ENCODE data around the gene UQCR10. TPM values are rescaled to one million over a fixed set of nuclear protein-coding genes. Genes with fewer than 3 reads are reported as not detected.

UQCR10 gene
- polyA plus RNA-seq, 2 of the 4 experiments (the other 2 are of a cell fraction) = 115 to 171 TPM

GRCh38 chr22:29780220-29780619, 13.1 kb downstream of the UQCR10 start (continued):
- no peak for TF ChIP-seq GATA3 (IDR thresholded peaks at IDR 0.05; ENCODE audit: borderline replicate concordance)
- TF ChIP-seq, protein P1, sequence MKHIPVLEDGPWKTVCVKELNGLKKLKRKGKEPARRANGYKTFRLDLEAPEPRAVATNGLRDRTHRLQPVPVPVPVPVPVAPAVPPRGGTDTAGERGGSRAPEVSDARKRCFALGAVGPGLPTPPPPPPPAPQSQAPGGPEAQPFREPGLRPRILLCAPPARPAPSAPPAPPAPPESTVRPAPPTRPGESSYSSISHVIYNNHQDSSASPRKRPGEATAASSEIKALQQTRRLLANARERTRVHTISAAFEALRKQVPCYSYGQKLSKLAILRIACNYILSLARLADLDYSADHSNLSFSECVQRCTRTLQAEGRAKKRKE (CRISPR knock-in tag; IDR thresholded peaks at IDR 0.05; ENCODE audit: low read depth) = no peak
- TF ChIP-seq HDAC2 (IDR thresholded peaks at IDR 0.05) = no peak
- TF ChIP-seq, protein P2, sequence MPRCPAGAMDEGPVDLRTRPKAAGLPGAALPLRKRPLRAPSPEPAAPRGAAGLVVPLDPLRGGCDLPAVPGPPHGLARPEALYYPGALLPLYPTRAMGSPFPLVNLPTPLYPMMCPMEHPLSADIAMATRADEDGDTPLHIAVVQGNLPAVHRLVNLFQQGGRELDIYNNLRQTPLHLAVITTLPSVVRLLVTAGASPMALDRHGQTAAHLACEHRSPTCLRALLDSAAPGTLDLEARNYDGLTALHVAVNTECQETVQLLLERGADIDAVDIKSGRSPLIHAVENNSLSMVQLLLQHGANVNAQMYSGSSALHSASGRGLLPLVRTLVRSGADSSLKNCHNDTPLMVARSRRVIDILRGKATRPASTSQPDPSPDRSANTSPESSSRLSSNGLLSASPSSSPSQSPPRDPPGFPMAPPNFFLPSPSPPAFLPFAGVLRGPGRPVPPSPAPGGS (IDR thresholded peaks at IDR 0.05) = no peak

DNA sequence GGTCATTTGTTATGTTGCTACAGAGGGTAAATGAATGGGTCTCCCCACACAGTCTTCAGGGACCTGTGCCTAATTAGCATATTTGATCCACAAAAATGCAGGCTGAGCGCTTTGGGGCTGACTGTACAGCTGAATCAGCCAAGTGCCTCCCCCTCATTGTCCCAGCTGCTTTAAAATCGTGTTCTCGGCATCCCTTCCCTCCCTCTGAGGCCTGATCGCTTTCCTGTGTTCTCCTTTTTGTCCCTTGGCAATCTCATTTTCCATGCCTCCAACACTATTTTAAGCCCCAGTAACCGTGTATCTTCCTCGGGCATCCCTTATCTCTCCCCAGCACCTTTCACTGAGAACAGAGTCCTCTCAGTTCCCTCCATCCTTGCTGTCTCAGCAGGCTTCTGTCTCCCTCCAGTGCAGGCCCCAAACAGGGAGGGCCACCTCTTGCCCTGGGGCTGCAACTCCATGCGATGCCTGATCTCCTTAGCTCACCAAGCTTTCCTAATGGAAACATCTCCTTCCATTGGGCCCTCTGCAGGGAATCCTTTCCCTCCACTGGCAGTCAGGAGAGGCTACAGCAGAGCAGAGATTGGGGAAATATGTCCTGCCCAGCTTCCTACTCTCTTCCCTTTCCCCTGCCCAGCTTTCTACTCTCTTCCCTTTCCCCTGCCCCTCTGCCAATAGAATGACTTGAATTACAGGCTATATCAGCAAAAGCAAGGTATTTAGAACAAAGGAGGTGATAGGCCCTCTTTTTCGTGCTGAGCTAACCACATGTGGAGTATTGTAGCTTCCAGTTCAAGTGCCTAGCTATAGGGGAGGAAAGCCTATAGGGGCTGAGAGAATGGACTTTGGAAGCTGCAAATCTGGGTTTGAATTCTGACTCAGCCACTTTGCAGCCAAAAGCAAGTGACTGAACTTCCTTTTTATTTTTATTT, 13.8 kb downstream of the UQCR10 start:
- H3K4me3 ChIP-seq = no peak overlapping the region
- whole genome bisulfite sequencing (ENCODE audit: missing lambda C conversion rate) = 66% methylated on average over 8 of the region's 8 CpGs
- CTCF ChIA-PET = interaction anchor here (0.5 to 1.6 kb wide), 3 partner anchors 10 to 190 kb away, joined by 3 to 7 read pairs (median 3); no protein-coding TSS in a partner anchor
- peaks cover 28% of the 10 kb centered on the region for H3K4me1 ChIP-seq
- no peak for TF ChIP-seq RAD21 (conservative IDR thresholded peaks at IDR 0.05 in 1 of 2, IDR thresholded peaks at IDR 0.05 in 1 of 2)
- no peak for TF ChIP-seq TP53 (CRISPR knock-in tag; IDR thresholded peaks at IDR 0.05)
- TF ChIP-seq ZNF302 (CRISPR knock-in tag; IDR thresholded peaks at IDR 0.05) = no peak
- TF ChIP-seq, protein P3, sequence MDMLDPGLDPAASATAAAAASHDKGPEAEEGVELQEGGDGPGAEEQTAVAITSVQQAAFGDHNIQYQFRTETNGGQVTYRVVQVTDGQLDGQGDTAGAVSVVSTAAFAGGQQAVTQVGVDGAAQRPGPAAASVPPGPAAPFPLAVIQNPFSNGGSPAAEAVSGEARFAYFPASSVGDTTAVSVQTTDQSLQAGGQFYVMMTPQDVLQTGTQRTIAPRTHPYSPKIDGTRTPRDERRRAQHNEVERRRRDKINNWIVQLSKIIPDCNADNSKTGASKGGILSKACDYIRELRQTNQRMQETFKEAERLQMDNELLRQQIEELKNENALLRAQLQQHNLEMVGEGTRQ (IDR thresholded peaks at IDR 0.05) = no peak
- TF ChIP-seq FOSB (CRISPR knock-in tag; IDR thresholded peaks at IDR 0.05) = no peak
- no peak for TF ChIP-seq NPAS2 (CRISPR knock-in tag; IDR thresholded peaks at IDR 0.05; ENCODE audit: borderline replicate concordance)
- TF ChIP-seq KDM1A (IDR thresholded peaks at IDR 0.05; ENCODE audit: low read depth) = no peak
- TF ChIP-seq, protein P2 (IDR thresholded peaks at IDR 0.05) = no peak
- no peak for TF ChIP-seq HEYL (CRISPR knock-in tag; IDR thresholded peaks at IDR 0.05)
- TF ChIP-seq, protein P4, sequence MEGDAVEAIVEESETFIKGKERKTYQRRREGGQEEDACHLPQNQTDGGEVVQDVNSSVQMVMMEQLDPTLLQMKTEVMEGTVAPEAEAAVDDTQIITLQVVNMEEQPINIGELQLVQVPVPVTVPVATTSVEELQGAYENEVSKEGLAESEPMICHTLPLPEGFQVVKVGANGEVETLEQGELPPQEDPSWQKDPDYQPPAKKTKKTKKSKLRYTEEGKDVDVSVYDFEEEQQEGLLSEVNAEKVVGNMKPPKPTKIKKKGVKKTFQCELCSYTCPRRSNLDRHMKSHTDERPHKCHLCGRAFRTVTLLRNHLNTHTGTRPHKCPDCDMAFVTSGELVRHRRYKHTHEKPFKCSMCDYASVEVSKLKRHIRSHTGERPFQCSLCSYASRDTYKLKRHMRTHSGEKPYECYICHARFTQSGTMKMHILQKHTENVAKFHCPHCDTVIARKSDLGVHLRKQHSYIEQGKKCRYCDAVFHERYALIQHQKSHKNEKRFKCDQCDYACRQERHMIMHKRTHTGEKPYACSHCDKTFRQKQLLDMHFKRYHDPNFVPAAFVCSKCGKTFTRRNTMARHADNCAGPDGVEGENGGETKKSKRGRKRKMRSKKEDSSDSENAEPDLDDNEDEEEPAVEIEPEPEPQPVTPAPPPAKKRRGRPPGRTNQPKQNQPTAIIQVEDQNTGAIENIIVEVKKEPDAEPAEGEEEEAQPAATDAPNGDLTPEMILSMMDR (IDR thresholded peaks at IDR 0.05) = no peak
- TF ChIP-seq CHD2 (IDR thresholded peaks at IDR 0.05; ENCODE audit: low read length, partially characterized antibody) = no peak
- no peak for TF ChIP-seq CEBPB (IDR thresholded peaks at IDR 0.05)
- TF ChIP-seq, protein P1 (CRISPR knock-in tag; IDR thresholded peaks at IDR 0.05; ENCODE audit: low read depth) = no peak
- TF ChIP-seq GATA3 (IDR thresholded peaks at IDR 0.05; ENCODE audit: borderline replicate concordance) = no peak
- TF ChIP-seq NR3C1 (IDR thresholded peaks at IDR 0.05) = no peak
- TF ChIP-seq SMC3 (IDR thresholded peaks at IDR 0.05) = no peak
- no peak for TF ChIP-seq MYC (IDR thresholded peaks at IDR 0.05; ENCODE audit: borderline replicate concordance, low read length)
- TF ChIP-seq, protein P5, sequence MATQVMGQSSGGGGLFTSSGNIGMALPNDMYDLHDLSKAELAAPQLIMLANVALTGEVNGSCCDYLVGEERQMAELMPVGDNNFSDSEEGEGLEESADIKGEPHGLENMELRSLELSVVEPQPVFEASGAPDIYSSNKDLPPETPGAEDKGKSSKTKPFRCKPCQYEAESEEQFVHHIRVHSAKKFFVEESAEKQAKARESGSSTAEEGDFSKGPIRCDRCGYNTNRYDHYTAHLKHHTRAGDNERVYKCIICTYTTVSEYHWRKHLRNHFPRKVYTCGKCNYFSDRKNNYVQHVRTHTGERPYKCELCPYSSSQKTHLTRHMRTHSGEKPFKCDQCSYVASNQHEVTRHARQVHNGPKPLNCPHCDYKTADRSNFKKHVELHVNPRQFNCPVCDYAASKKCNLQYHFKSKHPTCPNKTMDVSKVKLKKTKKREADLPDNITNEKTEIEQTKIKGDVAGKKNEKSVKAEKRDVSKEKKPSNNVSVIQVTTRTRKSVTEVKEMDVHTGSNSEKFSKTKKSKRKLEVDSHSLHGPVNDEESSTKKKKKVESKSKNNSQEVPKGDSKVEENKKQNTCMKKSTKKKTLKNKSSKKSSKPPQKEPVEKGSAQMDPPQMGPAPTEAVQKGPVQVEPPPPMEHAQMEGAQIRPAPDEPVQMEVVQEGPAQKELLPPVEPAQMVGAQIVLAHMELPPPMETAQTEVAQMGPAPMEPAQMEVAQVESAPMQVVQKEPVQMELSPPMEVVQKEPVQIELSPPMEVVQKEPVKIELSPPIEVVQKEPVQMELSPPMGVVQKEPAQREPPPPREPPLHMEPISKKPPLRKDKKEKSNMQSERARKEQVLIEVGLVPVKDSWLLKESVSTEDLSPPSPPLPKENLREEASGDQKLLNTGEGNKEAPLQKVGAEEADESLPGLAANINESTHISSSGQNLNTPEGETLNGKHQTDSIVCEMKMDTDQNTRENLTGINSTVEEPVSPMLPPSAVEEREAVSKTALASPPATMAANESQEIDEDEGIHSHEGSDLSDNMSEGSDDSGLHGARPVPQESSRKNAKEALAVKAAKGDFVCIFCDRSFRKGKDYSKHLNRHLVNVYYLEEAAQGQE (IDR thresholded peaks at IDR 0.05) = no peak
- TF ChIP-seq EP300 (IDR thresholded peaks at IDR 0.05) = no peak
- POLR2A ChIA-PET = interaction anchor here (1.3 kb wide), 1 partner anchor 14 kb away, joined by 6 read pairs; the partner anchor contains the start of gene ZMAT5
- DNase-seq (ENCODE audit: low read depth in 1 of 2, low spot score in 1 of 2) (no peak), ATAC-seq (peak; percentile 23 to 54; a peak in 3 of 6 replicates), FAIRE-seq (no peak)
- H3K9me3 ChIP-seq = no peaks in the 10 kb centered on the region
- H3K4me2 ChIP-seq = 0 out of 3 replicates have a peak overlapping the region, but pooled peaks have one; percentile 18
- H3K27ac ChIP-seq = peak overlapping the region; percentile 39 to 75; a peak in 4 of 6 replicates
